A673 (cell line): ENCODE results near the gene BLVRA.

Experiments used
- EZH2 ChIP-seq: fragments of 200-600 bp; sonication (generic); IDR thresholded peaks from 2 replicates; pipeline ENCODE4 v1.6.1; 2017; ENCODE audit warnings: borderline replicate concordance, low read depth, mild to moderate bottlenecking, mixed read lengths, antibody characterized with exemption, low read length; ENCODE audit not compliant: poor library complexity, severe bottlenecking
- TF ChIP-seq, protein P1 (sequence below): fragments of 300-800, 200-600 bp; sonication (generic); conservative IDR thresholded peaks from 2 replicates; pipeline ENCODE4 v1.5.1; 2017; ENCODE audit warnings: low read depth, mild to moderate bottlenecking, antibody characterized with exemption, low read length, moderate library complexity, mixed read lengths

DNA sequence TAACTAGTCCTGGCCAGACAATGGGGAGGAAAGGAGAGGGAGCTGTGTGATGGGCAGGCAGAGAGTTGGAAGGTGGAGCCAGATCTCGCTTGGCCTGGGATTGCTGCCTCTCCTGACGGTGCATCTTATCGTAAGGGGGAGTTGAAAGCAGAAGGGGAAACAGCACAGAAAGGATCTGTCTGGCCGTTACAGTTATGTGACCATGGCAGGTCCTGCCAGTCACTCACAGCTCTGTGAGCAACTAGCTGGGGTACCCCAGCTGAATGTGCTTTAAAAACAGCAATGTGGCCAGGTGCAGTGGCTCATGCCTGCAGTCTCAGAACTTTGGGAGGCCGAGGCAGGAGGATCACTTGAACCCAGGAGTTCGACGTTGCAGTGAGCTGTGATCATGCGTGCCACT is 8.1 kb downstream of the BLVRA start:
- TF ChIP-seq, protein P1, sequence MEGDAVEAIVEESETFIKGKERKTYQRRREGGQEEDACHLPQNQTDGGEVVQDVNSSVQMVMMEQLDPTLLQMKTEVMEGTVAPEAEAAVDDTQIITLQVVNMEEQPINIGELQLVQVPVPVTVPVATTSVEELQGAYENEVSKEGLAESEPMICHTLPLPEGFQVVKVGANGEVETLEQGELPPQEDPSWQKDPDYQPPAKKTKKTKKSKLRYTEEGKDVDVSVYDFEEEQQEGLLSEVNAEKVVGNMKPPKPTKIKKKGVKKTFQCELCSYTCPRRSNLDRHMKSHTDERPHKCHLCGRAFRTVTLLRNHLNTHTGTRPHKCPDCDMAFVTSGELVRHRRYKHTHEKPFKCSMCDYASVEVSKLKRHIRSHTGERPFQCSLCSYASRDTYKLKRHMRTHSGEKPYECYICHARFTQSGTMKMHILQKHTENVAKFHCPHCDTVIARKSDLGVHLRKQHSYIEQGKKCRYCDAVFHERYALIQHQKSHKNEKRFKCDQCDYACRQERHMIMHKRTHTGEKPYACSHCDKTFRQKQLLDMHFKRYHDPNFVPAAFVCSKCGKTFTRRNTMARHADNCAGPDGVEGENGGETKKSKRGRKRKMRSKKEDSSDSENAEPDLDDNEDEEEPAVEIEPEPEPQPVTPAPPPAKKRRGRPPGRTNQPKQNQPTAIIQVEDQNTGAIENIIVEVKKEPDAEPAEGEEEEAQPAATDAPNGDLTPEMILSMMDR: no peak
- TF ChIP-seq EZH2: no peak
